C1 segment of cervical spinal cord (tissue), 14 donors: ENCODE results near the gene SRL.
"Not testable (repeated sequence)": the region's sequence is repeated elsewhere in the genome, so short reads cannot be mapped to it uniquely, and the experiment has no call there.

ENCODE experiments used
- DNase-seq, 14 donors: peaks; one replicate each; lab custom pipeline; 2025; lab: John Stamatoyannopoulos, UW

Gene SRL

GRCh38 chr16:4166821-4167220, 75.1 kb downstream of the SRL start:
- DNase-seq, result no peak

- no peak for DNase-seq
Observed at GRCh38 chr16:4160658-4161430, 81.0 kb downstream of the SRL start.

DNA sequence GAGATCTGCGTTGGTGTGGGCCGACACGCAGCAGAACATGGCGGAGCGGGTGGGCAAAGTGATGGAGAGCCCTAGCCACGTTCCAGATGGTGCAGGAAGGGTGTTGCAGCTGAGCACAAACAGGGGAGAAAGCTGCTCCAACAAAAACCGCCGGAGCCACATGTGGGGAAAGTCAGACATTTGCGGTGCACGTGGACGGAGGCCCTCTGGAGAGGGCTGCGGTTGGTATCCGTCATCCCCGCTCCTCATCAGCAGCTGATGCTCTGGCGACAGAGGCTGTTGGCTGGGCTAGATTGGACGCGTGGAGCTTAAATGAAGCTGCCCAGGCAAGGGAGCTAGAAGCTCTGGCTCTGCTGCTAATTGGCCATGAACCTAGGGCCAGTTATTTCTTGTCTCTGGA, 82.2 kb downstream of the SRL start:
- DNase-seq, result no peak

GRCh38 chr16:4158143-4159093, 83.5 kb downstream of the SRL start:
- no peak for DNase-seq

- no peak for DNase-seq
Observed at GRCh38 chr16:4157376-4157825, 84.5 kb downstream of the SRL start.

DNA sequence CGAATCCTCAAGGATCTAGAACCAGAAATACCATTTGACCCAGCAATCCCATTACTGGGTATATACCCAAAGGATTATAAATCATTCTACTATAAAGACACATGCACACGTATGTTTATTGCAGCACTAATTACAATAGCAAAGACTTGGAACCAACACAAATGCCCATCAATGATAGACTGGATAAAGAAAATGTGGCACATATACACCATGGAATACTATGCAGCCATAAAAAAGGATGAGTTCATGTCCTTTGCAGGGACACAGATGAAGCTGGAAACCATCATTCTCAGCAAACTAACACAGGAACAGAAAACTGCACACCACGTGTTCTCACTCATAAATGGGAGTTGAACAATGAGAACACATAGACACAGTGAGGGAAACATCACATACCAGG, 85.4 kb downstream of the SRL start:
- DNase-seq, result not testable (repeated sequence)

DNA sequence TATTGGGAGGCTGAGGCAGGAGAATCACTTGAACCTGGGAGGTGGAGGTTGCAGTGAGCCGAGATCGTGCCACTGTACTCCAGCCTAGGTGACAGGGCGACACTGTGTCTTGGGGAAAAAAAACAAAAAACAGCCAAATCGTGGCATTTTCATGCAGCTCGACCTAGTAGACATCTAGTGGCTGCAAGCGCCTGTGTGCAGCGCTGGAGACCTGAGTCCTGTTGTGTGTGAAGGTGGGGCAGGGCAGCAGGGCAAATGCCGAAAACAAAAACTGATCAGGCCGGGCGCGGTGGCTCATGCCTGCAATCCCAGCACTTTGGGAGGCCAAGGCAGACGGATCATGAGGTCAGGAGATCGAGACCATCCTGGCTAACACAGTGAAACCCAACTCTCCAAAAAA, 88.5 kb downstream of the SRL start:
- DNase-seq, result not testable (repeated sequence)

DNA sequence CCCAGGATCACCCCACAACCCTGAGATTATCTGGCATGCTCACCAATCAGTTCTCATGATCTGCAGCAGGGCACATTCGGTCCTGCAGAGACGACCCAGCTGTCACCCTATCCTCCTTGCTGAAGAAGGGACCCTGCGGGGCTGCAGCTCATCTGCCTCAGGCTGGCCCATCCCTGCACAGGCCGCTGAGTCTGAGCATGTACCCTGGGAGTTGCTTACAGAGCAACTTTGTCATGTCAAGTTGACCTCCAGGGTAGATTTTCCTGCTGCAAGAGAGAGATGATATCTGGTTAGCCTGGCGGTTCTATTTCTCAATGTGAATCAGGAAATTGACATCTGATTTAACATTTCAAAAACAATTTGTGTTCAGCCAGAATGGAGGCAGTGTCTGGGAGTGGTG, 89.6 kb downstream of the SRL start:
- no peak for DNase-seq

- DNase-seq, result no peak
Observed at GRCh38 chr16:4147236-4147635, 94.6 kb downstream of the SRL start.

- peak in 2 of 14 donors; percentile 0 to 5 for DNase-seq
Observed at GRCh38 chr16:4142268-4142667, 99.6 kb downstream of the SRL start.

DNA sequence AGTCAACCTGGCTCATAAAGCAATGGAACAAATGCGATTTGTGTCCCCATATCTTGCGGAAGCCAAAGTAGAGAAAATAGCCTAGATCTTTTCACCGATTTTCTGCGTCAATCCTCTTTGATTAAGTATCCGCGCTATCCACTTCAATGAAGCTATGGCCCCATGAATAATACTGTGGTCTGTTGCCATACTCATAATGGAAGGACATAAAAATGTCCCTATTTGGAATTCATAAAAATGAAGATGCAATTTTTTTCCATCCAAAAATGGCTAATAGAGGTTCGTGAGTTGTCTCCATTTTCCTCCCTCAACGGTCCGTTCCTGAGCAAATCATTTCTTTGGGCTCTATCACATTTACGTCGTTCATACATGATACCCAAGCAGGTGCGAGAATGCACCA, 100.3 kb downstream of the SRL start:
- DNase-seq, result no peak

- DNase-seq, result no peak
Observed at GRCh38 chr16:4140652-4141051, 101.2 kb downstream of the SRL start.

- DNase-seq, result no peak
Observed at GRCh38 chr16:4139968-4140367, 101.9 kb downstream of the SRL start.
